Sigmoid colon (tissue), 4 donors: ENCODE measurements around the gene KIF1A.

Source experiments
- CTCF ChIP-seq, 4 experiments: fragments of 450-650 bp in 3 of 4; fragments of 200-600 bp in 1 of 4; IDR thresholded peaks; one replicate each; pipeline ENCODE4 v1.5.1; 2016 to 2019; ENCODE audit warnings: antibody characterized with exemption in 4 of 4, mild to moderate bottlenecking in 3 of 4, moderate library complexity in 2 of 4
- EP300 ChIP-seq, 4 donors: sonication (generic); formaldehyde crosslinking; IDR thresholded peaks; one replicate each; pipeline ENCODE4 v1.6.1; 2017; ENCODE audit warnings: antibody characterized with exemption in 4 of 4
- POLR2A ChIP-seq, 2 donors: fragments of 450-650 bp; IDR thresholded peaks; one replicate each; pipeline ENCODE4 v1.6.1; 2016; ENCODE audit warnings: antibody characterized with exemption in 2 of 2, mild to moderate bottlenecking in 2 of 2, moderate library complexity in 2 of 2
- POLR2AphosphoS5 ChIP-seq, 4 donors: sonication (generic); formaldehyde crosslinking; IDR thresholded peaks; one replicate each; pipeline ENCODE4 v1.6.1; 2017; ENCODE audit warnings: antibody characterized with exemption in 4 of 4

DNA sequence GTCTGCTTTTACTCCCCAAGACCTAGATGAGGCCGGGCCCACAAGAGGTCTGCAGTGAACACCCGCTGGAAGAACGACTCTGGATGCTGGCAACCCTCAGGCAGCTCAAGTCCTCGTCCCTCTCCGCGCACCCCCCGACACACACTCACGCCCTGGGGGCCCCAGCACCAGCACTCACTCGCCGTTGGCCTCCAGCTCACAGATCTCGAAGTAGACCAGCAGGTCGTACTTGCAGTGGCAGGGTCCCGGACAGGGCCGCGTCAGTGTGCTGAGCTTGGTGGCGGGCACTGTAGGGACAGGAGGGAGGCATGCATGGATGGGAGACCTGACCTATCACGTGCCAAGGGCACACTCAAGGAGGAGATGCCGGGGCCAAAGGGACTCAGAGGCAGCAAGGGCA is 78.9 kb downstream of the KIF1A start:
- TF ChIP-seq CTCF (IDR thresholded peaks at IDR 0.05) (no peak), POLR2A (IDR thresholded peaks at IDR 0.05) (no peak), POLR2AphosphoS5 (IDR thresholded peaks at IDR 0.05) (no peak), EP300 (IDR thresholded peaks at IDR 0.05) (no peak)
